Body of pancreas (tissue), 4 donors: ENCODE results near the gene ILDR2.

Experiments used
- CTCF ChIP-seq, 7 experiments: fragments of 450-650 bp in 4 of 7; fragments of 200-600 bp in 3 of 7; sonication (generic) in 3 of 7; IDR thresholded peaks; one replicate each; pipeline ENCODE4 v1.5.1; 2016 to 2019; ENCODE audit warnings: antibody characterized with exemption in 7 of 7
- POLR2A ChIP-seq, 3 donors: fragments of 450-650 bp; IDR thresholded peaks; one replicate each; pipeline ENCODE4 v1.6.1; 2016; ENCODE audit warnings: antibody characterized with exemption in 3 of 3, mild to moderate bottlenecking in 2 of 3

GRCh38 chr1:166975361-166976129, at the start of gene ILDR2:
- TF ChIP-seq CTCF (IDR thresholded peaks at IDR 0.05) = peak in 2 of 7 experiments; percentile 15 to 40
- peak in 1 of 3 donors; percentile 26 for TF ChIP-seq POLR2A (IDR thresholded peaks at IDR 0.05)
